ENCODE results near the gene ATXN10. TPM values are rescaled to one million over a fixed set of nuclear protein-coding genes. Genes with fewer than 3 reads are reported as not detected.

Gene ATXN10
- total and polyA plus RNA-seq, 2 of the 13 experiments (the other 11 are each of a cell fraction or from before 2014, with no cell fraction given): 60.1 to 194 TPM

- TF ChIP-seq ZNF407 (CRISPR knock-in tag; IDR thresholded peaks at IDR 0.05; ENCODE audit: not compliant biosample characterization): no peak
- TF ChIP-seq BORCS8-MEF2B (CRISPR knock-in tag; IDR thresholded peaks at IDR 0.05): no peak
- no peak for TF ChIP-seq MLXIP (CRISPR knock-in tag; IDR thresholded peaks at IDR 0.05; ENCODE audit: borderline replicate concordance)
- no peak for TF ChIP-seq ZNF644 (CRISPR knock-in tag; IDR thresholded peaks at IDR 0.05; ENCODE audit: low read depth)
- no peak for TF ChIP-seq HINFP (CRISPR knock-in tag; IDR thresholded peaks at IDR 0.05; ENCODE audit: low read depth)
- TF ChIP-seq TBP (CRISPR knock-in tag; IDR thresholded peaks at IDR 0.05): no peak
- TF ChIP-seq ZNF747 (CRISPR knock-in tag; IDR thresholded peaks at IDR 0.05; ENCODE audit: borderline replicate concordance): no peak
Measured at GRCh38 chr22:45640291-45640940, 31.2 kb upstream of the ATXN10 start (continued).

All from HepG2 (cell line).